Measurements from ENCODE around the gene NAV2.
A peak's percentile ranks its signal among the peaks of the same experiment; 100 is the strongest.

Gene NAV2

DNA sequence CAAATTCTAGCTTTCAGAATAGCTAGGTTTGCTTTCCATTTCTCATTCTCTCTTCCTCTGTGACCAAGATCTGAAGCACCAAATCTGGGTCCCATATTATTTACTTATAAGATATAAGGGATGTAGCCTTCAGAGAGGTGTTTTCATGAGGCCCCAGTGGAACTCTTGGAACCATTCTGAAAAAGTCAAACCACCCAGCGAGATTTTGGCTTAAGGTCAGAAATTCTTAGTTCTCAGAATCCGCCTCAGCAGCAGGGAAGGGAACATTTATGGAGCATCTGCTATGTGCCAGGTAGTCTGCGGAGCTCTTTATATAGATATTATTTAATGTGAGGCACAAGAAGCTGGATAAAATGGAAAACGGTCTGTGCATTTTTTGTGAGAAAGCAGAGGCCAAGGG, 6.3 kb downstream of the NAV2 start:
- no peak for DNase-seq

DNA sequence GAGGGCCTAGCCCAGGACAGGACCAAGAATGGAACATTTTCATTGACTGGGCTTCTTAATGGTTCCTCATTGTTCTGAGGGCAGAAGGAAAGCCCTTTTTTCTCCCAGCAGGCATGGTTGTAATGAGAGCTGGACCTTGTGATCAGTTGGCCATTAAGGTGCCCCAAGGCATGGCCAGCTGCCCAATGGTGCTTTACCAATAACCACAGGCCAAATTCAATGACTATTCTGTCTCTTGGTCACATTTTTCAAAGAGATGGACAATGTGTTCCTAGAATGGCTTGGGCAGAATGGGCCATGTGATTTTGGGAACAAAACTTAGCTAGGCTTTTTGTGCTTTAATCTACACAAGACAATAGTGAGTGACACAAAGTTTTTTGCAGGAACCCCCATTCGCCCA, 7.3 kb downstream of the NAV2 start:
- no peak for DNase-seq

DNA sequence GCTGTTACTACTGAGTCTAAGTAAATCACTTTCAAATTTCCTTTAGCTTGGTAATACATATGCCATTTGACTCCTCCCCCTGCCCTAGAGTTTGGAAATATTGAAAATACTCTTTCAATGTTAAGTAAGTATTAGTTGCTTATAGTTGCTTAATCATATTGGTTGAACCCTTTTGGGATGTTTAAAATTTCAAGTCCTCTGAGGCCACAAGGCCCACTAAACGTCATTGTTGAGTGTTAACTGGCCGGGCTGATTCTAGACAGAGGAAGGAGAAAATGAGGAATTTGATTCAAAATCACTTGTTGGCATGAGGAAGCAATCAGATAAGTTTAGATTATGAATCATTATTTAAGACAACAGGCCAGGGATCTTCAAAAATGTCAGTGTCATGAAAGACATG, 8.5 kb downstream of the NAV2 start:
- no peak for DNase-seq

DNA sequence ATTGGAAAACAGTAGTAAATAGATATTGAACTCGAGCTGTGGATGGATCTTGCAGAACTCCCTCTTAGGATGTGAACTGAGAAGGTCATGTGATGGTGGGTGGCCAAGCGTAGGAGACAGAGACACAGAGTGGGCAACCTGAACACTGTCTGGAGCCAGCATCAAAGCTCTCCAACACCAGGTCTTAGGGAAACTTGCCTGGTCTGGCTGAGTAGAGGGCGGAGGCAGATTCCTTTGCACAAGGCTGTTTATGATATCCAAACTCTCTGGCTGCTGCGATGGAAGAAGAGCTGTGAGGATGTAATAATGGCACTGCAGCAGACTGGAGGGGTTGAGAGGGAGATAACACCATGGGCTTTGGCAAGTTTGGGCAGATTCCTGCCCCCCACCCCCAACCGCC, 10.1 kb downstream of the NAV2 start:
- no peak for DNase-seq

DNA sequence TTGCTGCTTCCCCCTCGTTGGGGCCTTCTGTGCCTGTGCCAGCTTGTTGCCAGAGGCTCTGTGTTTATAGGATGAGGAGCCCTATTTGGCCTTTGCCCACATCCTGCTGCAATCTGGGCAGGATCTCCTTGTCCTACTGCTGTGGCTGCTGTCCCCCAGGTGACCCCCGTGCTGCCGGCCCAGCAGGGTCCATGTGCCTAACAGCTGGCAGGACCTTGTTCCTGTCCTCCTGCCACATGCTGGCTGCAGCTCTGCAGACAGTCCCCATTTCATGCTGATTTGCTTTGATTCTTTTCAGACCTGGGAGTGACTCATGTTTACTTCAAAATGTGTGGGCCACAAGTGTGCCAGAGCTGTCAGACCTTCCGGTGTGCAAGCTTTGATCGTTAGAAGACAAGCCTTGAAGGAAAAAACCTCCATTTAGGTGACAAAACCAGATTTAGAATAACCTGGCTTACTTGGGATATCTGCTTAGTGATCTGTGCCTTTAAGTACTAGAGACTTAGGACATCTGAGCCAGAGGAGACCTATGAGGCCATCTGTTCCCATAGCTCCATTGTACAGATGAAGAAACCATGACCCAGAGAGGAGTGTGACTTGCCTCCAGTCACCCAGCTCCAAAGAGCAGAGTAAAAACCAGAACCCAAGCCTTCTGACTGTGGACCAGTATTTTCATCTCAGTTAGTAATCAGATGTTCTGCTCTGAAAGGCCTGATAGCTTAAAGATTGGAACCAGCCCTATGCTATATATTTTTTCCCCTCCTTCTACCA, 11.1 kb downstream of the NAV2 start:
- DNase-seq, result peak; percentile 62

DNA sequence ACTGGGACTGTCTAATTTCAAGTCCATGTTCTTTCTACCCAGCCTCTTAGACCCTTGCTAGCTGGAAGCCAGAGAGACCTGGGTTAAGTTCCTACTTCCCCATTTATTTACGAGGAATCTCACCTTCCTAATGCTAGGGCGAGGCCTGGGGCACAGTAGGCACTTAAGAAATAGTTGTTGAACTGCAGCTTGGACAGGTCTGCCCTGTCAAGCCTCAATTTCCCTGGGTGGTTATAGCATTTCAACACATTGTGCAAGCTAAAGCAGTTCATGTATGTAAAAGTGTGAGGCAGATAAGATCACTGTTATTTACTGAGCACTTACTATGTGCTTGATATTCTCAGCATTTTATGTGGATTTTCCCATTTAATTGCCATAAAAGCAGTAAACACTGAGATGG, 12.1 kb downstream of the NAV2 start:
- no peak for DNase-seq

DNA sequence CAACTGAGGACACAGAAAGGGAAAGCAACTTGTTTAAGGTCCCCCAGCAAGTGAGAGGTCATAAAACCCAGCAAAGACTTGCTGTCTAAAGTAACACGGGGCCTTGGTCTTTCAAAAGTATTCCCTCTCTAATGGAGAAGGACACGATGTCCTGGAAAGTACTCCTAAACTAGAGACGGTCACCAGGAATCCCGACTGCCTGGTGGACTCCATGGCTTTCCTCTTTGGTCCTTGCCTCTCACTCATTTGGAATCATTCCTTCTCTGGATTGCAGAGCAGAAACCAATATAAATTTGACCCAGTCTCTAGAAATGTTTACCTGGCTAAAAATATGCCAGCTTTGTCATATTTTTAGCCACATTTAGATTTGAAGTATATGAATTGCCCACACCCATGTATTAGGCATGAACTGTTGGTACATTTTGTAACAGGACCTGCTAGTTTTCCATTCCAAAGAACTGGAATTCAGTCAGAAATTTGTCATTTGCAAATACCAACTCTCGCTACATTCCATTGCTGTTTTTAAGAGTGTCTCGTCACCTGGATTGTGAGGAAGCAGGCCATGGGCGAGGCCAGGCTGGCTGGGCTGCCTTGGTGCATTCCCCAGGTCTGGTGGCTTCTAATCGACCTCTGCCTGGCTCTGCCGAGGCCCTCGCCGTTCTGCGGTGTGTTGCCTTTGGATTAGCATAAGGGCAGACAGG, 12.9 kb downstream of the NAV2 start:
- DNase-seq, result no peak

DNA sequence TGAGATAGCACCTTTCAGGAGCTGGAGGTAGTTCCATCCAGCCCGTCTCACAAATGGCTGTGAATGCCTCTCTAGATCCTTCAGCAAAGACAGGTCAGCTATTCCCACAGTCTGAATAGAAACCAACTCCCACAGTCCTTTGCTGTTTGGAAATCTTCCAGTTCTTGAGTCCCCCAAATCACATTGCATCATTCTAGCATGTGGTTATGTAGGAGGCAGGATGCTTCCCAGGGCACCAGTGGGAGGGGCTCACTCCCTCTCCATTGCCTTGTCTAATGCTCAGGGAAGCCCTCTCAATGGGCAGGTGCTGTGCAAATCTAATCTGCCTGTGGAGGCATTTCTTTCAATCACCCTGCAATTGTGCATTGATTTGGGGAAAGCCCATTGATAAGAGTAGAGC, 14.6 kb downstream of the NAV2 start:
- no peak for DNase-seq

DNA sequence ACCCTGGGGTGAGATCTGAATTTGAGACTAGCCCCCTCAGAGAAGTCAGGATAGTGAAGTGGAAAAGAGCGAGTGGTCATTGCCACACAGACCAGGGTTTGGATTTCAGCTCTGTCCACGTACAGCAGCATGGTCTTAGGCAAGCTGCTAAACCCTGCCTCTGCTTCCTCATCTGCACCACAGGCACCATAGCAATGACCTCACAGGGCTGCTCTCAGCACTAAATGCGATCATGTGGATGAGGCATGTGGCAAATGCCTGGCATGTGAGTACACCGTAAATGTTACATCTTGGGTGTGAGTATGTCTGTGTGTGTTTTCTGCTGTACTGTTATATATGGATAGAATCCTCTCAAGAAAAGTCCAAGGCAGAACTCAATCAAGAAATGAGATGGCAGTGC, 15.8 kb downstream of the NAV2 start:
- no peak for DNase-seq

DNA sequence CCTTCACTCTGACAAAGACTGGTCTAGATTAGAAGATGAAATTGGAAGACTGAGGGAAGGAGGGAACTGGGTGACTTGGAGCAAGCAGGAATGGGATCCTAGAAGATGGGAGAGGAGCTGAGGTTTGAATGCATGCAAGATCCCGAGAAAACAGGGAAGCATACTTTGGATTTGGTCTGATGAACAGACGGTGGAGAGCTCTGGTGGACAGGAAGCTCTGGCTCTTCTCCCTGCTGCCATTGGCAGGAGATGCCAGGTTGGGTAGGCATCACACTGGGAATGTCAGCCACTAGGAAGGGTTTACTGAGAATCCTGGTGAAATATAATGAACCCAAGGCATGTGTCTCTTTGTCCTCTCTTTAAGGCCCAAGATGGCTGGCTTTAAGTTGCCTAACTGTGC, 16.5 kb downstream of the NAV2 start:
- no peak for DNase-seq

DNA sequence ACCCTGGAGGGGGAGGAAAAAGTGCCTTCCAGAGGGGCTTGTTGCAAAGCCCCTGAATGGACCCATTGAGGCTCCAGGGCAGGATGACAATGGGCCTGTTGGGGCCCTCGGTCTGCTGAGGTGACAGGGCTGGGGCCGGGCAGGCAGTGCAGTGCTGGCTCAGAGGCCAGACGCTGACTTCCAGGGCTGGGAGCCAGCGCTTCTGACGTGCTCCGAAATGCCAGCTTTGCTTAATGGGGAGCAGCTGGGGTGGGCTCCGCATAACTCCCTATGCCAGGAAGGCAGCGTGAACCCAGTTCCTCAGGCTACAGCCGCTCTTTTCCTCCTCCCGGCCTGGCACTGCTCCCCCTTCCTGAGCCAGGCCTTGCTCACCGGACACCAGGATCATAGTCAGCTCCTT, 17.7 kb downstream of the NAV2 start:
- DNase-seq, result no peak

DNA sequence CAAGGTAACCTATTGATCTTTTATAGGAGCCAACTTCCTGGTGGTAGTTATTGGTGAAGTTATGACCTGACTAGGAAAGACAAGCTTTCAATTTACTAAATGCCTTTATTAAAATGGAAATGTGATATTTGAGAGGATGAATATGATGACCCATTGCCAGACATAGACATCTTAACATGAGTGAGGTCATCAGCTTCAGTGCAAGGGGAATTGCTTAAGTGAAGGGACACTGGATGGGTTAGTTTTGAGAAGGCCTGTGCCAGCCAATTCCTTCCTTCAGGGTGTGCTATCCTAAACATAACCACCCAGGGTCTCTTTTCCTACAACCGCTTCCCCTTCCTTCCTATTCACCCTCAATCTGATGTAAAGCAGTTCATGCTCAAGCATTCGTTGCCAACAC, 21.5 kb downstream of the NAV2 start:
- DNase-seq, result no peak

DNA sequence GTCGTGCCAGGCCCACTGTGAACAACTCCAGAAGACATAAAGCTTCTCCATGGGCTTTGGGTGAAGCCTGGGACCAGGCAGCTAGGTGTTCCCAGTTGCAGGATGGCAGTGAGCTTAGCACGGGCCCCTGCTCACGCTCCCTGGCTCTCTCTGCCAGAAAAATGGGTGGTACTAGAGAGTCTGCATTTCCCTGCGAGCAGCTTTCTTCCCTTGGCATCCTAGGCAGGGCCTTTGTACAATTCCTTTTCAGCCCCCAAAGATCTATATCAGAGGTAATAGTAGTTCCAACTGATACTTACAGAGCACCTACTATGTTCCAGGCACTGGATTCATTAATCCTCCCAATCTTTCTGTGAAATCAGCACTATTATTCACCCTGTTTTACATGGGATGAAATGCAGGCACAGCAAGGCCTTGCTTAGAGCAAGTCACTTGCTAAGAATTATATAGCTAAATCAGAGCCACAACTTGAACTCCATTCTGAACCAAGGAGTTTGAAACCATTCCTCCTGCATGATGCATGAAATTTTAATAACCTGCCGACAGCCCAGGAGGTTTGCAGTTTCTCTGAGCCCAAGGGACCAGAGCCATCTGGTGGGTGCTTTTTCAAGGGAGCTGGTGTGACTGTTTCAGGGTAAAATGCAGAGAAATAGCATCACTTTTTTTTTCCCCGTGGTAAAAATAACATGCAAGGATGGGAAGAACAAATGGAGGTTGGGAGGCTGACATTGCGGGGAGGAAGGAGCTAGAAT, 22.7 kb downstream of the NAV2 start:
- DNase-seq, result no peak

DNA sequence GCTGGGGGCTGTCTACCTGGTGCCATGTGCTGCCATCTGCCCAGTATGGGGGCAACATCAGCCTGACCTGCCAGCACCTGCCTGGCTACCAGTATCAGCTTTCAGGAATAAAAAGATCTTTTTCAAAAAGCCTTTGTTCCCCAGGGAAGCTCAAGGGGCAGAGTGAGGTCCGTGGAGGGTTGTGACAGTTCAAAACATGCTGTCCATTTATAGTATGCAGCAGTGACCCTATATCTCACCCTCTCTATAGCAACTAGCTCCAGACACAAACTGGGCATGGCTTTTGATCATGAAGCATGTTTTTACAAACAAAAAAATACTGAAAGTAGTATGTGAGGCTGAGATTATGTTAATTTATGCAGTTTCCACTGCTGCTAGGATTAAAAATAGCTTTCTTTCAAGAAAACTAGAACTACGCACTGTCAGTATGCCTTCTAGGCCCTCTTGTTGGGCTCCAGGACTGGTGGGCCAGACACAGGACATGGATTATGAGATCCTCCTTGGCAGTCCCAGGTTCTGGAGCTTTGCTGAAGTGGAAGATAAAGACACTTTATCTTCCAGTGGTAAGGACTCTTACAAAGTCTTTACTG, 23.4 kb downstream of the NAV2 start:
- DNase-seq, result no peak

DNA sequence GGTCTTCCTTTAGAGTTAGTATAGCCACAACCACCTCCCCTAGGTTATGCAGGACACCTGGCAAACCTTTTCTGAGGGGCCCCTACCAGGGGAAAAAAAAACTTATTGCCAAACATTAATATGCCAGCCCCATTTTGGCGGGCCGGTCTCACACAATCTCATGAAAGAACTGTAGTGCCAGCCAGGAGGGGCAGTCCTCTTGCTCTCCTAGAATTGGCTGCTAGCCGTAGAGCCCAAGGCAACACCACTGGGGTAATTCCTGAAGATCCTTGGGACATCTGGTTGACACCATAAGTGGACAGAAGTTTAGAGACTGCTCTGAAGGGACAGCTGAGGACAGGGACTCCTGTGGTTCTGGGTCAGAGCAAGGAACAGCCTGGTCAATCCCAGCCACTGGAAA, 24.2 kb downstream of the NAV2 start:
- no peak for DNase-seq

DNA sequence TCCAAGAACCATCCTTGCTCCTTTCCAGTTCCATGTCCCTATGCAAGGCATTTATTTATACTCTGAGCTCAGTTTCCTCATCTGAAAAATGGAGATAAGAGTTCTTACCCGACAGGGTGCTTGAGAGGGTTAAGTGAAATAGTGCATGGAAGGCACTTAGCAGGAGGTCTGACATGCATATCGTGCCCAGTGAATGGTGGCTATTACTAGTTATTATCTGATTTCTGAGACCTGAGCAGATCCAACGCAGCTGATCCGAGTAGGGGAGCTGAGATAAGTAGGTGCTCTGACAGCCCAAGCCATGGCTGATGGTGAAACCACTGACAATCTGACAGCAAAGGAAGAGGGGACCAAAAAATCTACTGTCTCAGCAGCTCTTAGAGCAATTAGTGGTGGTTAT, 24.9 kb downstream of the NAV2 start:
- DNase-seq, result no peak

DNA sequence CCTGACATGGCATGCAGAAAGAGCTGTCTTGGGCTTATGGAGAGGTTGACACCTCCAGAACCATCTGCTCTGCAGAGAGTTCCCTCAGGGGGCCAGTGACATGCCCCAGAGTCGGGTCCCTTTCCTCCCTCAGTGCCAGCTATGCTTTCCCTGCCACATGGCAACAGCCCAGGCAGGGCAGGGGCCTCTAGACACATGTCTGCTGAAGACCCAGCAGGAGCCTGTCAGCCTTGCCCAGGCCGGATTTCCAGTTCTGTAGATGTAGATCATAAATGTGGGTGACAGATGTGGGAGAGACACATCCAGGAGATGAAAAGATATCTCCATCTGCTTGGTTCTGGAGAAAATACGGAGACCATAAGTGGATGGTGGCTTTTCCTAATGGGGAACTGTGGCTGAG, 25.5 kb downstream of the NAV2 start:
- no peak for DNase-seq

DNA sequence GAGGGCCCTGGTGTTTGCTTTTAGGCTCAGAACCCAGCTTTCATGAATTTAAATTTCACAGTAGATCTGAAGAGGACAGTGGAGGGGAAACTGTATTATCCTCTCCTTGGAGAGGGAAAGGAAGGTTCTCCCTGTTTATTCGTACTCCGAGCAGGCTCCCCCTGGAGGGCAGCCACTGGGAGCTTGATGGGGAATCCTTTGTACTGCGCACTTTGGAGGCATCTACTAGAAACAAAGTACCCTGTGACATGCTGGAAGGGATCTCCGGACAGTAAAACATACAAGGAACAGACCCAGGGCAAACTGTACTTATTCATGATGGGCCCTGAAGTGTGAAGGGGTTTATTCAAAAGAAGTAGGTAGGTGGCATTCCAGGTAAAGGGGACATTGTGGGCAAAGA, 27.2 kb downstream of the NAV2 start:
- DNase-seq, result no peak

DNA sequence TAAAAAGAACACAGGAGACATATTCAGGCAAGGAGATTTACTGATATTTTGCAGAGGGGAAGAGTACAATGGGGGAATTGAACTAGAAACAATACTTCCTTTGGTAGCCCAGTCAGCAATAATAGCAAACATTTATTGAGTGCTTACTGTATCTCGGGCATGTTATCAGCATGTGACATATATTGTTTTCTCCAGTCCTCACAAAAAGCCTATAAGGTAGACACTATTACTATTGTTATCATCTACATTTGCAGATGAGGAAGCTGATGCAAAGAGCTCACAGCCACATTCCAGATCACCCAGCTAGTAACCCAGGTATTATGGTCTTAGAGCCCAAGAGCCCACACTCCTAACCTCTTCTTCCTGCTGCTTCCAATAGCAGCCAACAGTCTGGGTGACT, 27.9 kb downstream of the NAV2 start:
- DNase-seq, result no peak

DNA sequence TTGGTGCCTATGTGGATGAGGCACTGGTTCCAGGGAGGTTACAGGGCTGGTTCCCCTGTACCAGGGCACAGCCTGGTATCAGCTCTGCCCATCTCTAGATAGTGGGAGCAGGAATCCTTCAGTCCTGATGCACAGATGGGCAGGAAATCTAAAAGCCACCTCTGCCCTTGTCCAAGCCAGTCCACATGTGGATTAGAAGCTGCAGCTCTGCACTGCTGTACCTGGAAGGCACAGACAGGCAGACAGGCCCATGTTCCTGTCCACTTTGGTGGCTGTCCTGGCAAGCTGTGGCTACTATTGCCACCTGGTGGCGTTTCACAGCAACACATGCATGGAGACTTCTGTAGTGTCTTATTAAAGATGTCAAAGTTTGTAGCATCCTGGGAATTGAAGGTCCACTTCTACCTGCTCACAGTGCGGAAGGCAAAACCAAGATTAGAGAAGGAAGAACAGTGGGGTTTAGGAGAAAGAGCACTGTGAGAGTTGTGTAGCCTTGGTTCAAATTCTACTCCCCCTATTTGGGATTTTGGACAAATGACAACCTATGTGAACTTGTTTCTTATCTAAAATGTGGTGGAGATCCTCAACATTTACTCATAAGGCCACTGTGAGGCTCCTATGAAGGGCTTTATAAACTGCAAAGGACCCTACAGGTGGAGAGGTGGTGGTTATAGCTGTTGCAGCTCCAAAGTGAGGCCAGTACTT, 30.1 kb downstream of the NAV2 start:
- peak; percentile 73 for DNase-seq

DNA sequence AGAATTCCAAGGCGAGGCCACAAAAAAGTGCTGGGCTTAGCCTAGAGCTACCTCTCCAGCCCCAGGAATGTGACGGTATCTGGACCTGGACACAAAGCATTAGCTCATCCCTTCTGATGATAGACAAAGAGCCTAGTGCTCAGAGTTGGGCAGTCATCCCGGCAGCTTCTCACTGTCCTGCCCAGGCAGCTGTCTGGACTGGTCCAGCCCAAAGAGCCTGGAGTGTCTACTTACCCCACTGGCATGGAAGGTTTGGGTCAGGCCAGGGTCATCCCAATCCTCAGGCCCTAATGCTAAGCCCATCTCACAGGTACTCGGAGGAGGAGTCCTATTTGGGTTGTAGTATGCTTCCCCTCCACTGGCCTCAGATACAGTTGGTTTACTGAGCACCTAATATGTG, 31.0 kb downstream of the NAV2 start:
- no peak for DNase-seq

DNA sequence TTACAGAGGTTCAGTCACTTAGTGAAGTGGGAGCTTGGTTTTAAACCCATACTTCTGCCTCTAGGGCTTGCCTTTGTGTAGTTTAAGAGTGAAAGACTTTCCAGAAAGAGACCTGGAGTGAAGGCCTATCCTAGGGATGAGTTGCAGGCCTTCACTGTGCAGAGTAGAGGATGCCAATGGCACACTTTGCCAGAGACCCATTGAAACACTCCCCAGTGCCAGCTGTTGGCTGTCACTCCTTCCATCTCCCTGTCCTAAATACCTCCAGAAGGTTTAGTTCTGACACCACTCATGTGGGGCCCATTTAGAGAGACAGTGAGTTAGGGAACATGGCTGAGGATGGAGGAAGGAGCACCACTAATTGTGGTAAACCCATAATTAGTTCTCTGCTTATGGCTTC, 31.5 kb downstream of the NAV2 start:
- no peak for DNase-seq

DNA sequence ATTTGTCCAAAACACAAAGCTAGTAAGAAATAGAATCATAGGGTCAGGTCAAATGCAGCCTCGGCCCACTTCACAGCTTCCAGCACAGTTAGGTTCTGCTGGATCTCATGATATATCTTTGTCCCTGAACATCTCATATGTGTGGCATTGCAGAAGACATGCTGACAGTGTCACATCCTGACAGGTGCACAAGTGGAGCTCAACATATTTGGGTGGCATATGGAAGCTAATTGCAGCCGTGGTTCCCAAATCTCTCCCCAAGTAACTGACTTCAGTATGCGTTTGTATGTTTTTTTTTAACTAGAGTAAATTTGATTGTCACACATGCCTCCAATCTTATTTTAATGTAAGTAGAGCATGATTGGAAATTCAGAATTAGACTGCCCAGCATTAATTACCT, 33.4 kb downstream of the NAV2 start:
- DNase-seq, result no peak
